PC-3 (cell line): ENCODE results near the gene VWCE.

ENCODE experiments used
- CTCF ChIP-seq: fragments of 300-600 bp; sonication (generic); conservative IDR thresholded peaks from 2 replicates; pipeline ENCODE4 v1.5.1; 2017; ENCODE audit warnings: antibody characterized with exemption, low read depth, mild to moderate bottlenecking, low read length
- EZH2 ChIP-seq: fragments of 300-600 bp; sonication (generic); IDR thresholded peaks from one replicate; pipeline ENCODE4 v1.6.1; 2017; ENCODE audit warnings: antibody characterized with exemption, mild to moderate bottlenecking, low read length; ENCODE audit not compliant: unreplicated experiment
- EZH2phosphoT487 ChIP-seq: fragments of 300-600 bp; sonication (generic); IDR thresholded peaks from 2 replicates; pipeline ENCODE4 v1.6.1; 2018; ENCODE audit warnings: mild to moderate bottlenecking, antibody characterized with exemption, low read length, borderline replicate concordance

DNA sequence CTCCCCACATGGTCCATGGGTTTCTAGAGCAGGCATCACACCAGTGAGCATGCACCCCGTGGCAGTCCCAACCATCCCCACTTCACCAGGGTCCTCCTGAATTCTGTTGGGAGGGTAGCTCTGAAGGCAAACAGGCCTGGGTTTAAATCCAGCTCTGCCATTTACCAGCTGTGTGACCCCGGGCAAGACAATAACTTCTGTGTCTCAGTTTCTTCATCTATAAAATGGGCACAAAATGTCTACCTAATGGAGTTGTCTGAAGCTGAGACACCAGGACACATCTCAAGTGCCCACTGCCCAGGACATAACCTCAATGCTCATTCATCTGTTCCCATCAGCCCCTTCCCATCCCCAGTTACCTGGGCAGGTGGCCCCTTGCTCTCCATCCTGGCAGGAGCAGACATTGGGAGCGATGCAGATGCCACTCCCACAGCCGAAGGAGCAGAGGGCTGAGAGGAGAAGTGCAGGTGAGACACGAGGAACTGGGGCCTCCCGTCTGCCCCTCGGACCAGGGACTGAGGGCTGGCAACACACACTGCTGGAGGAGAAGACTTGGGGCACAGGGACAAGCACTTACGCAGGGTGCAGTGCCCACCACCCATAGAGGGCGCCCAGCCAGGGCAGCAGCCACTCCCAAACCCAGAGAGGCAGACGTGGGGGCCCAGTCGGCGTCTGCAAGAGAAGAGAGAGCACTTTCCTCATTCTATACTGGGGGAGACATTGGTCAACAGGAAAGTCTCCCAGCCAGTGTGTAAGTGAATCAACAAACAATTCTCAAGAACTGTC lies 4.0 kb downstream of the VWCE start:
- TF ChIP-seq CTCF (peak; percentile 46), EZH2 (no peak), EZH2phosphoT487 (no peak)
